T-helper 2 cell treated with Interferon-gamma antibody and Interleukin-4, amounts not matched to agents 5 μg/mL and 100 μg/mL, for 36 hours (primary cell): ENCODE data around the gene DDI2.

Experiments
- DNase-seq: peaks from one replicate; pipeline ENCODE4 v3.0.0; 2021; ENCODE audit warnings: low spot score
- H3K27ac Mint-ChIP-seq: one replicate; pipeline ENCODE4 v1.8.0; 2021; ENCODE audit warnings: mild to moderate bottlenecking, mixed read lengths
- H3K27me3 Mint-ChIP-seq: one replicate; pipeline ENCODE4 v1.8.0; 2021; ENCODE audit warnings: low read depth, mixed read lengths
- H3K36me3 Mint-ChIP-seq: one replicate; pipeline ENCODE4 v1.8.0; 2021; ENCODE audit warnings: low read depth, mixed read lengths
- H3K4me1 Mint-ChIP-seq: one replicate; pipeline ENCODE4 v1.8.0; 2021; ENCODE audit warnings: low read depth, mixed read lengths
- H3K4me3 Mint-ChIP-seq: one replicate; pipeline ENCODE4 v1.8.0; 2022; ENCODE audit warnings: mild to moderate bottlenecking, moderate library complexity, mixed read lengths
- H3K9me3 Mint-ChIP-seq: one replicate; pipeline ENCODE4 v1.8.0; 2021; ENCODE audit warnings: mixed read lengths

The DDI2 gene

DNA sequence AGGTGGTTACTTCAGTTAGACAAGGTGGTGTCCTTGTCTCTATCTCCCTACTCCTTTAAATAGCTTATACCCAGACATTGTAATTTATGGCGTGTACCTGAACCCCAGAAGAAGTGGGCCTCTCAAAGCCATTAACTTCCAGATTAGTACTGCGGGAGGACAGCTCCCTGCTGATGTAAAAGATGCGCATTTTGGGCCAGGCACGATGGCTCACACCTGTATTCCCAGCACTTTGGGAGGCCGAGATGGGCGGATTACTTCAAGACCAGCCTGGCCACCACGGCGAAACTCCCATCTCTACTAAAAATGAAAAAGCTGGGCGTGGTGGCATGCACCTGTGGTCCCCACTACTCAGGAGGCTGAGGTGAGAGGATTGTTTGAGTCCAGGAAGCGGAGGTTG is 51.8 kb downstream of the DDI2 start:
- no peaks in the 10 kb centered on the region for H3K27me3 Mint-ChIP-seq
- DNase-seq, result no peak
- no peaks in the 10 kb centered on the region for H3K36me3 Mint-ChIP-seq
- no peaks in the 10 kb centered on the region for H3K9me3 Mint-ChIP-seq
- no peak overlapping the region for H3K4me3 Mint-ChIP-seq
- H3K4me1 Mint-ChIP-seq, result no peaks in the 10 kb centered on the region
- no peak overlapping the region for H3K27ac Mint-ChIP-seq

DNA sequence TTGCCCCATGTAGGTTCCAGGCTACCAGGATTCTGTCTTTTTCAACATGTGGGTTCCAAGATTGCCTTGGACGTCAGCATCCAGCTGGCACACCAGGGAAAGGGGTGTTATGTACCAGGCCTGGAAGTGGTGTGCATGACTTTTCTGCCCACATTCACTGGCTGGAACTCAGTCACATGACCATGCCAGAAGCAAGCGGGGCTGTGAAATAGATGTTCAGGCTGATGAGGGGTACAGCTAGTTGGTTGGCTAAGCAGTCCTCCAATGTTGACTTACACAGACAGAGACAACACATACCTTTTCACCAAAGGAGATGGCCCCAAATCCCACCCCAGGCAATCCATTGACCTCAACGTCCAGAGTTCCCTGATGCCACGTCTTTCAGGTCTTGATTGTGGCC is 52.6 kb downstream of the DDI2 start:
- Mint-ChIP-seq H3K4me3 (no peak overlapping the region), H3K27ac (no peak overlapping the region), H3K4me1 (no peaks in the 10 kb centered on the region), H3K36me3 (no peaks in the 10 kb centered on the region), H3K27me3 (no peaks in the 10 kb centered on the region), H3K9me3 (no peaks in the 10 kb centered on the region)
- DNase-seq, result no peak

DNA sequence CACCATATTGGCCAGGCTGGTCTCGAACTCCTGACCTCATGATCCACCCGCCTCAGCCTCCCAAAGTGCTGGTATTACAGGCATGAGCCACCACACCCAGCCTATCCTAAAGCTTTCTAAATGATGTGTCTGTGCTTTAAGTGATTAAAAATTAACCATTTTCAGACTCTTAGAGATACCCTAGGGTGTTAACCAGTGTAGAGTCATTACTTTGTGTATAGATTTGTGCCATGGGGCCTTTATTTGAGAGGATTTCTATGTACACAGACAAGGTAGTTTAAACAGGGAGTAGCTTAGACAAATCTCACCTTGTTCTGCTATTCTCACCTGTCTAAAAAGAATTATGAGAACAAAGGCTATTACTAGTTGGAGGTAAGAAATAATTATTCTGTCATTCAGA is 54.2 kb downstream of the DDI2 start:
- H3K4me1 Mint-ChIP-seq, result no peaks in the 10 kb centered on the region
- DNase-seq, result no peak
- no peak overlapping the region for H3K4me3 Mint-ChIP-seq
- no peaks in the 10 kb centered on the region for H3K9me3 Mint-ChIP-seq
- H3K27ac Mint-ChIP-seq, result no peak overlapping the region
- no peaks in the 10 kb centered on the region for H3K36me3 Mint-ChIP-seq
- H3K27me3 Mint-ChIP-seq, result no peaks in the 10 kb centered on the region

DNA sequence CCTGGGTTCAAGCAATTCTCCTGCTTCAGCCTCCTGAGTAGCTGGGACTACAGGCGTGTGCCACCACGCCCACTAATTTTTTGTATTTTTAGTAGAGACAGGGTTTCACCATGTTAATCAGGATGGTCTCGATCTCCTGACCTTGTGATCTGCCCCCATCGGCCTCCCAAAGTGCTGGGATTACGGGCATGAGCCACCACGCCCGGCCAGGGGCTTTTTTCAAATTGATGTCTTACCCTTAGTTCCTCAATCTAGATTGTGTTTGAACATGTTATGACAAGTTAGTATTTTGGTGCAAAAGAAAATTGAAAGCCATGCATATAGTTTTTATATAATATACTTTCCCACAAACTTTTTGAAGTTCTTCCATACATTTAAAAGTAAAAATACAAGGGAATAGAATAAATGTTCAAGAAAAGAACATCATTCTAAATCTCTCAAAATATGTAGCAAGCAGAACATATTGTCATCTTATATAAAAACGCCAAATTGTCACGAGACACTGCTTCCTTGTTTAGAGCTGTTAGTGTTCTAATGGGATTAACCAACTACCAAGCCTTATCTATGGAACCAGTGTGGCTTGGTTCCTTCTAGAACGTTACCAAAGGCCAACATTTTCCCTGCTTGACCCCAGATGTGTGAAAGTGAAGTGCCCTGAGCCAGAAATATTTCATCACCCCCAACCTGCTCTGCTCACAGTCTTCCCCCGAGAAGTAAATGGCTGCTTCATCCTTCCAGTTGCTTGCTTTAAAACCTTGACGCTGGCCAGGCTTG is 57.3 kb downstream of the DDI2 start:
- DNase-seq, result no peak
- H3K27me3 Mint-ChIP-seq, result no peaks in the 10 kb centered on the region
- H3K9me3 Mint-ChIP-seq, result no peaks in the 10 kb centered on the region
- H3K4me1 Mint-ChIP-seq, result peaks cover 4% of the 10 kb centered on the region
- H3K27ac Mint-ChIP-seq, result no peak overlapping the region
- no peak overlapping the region for H3K4me3 Mint-ChIP-seq
- H3K36me3 Mint-ChIP-seq, result no peaks in the 10 kb centered on the region

DNA sequence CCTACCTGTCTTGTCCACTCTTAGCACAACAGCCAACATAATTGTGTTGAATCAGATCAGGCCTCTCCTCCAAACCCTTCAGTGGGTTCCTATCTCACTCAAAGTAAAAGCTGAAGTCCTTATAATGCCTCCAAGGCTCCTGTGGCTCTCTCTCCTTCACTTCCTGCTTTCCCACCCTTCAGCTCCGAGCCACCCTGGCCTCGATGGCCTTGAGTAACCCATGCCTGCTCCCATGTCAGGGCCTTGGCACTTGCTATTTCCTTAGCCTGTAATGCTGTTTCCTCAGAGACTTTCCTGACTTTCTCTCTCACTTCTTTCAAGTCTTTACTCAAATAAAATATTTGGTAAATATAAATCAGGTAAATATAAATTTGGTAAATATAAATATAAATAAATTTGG is 58.8 kb downstream of the DDI2 start:
- Mint-ChIP-seq H3K9me3 (no peaks in the 10 kb centered on the region), H3K4me1 (peaks cover 6% of the 10 kb centered on the region), H3K36me3 (no peaks in the 10 kb centered on the region), H3K27me3 (no peaks in the 10 kb centered on the region), H3K27ac (no peak overlapping the region), H3K4me3 (no peak overlapping the region)
- DNase-seq, result no peak

DNA sequence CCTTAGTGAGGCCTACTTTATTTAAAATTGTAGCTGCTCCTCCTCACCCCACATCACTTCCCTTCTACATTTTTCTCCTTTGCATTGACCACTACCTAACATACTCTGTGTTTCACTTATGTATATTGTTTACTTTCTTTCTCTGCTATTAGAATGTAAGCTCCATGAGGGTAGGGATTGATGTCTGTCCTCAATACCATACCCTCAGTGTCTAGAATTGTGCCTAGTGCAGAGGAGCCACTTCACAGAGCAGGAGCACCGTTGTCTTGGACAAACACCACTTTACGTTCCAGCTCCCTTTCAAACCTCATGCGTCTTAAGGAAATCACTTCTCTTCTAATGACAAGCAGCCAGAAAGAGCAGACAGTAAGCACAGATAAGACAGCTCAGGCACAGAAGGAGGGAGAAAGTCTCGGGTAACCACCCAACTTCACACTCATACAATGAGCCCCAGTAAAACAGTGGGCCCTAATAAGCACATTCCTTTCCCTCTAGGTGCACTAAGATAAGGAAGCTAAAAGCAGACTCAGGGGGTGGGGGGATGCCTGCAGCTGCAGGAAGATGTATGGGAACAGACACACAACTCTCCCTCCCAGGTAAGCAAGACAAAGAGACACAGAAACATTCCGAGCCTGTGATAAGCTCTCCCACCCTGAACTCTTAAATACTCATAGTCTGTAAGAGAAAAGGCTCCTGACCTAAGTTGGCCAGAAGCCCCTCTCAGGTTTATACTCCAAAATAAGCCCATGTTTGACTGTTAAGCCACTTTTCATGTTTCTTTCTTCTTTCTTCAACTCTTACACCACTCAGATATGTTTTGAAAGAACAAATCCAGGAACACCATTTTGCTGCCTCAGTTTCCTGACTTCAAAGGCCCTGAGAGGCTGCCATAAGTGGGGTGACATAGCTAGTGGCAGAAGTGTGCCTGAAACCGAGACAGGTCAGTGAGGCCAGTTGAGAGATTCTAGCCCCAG is 59.7 kb downstream of the DDI2 start:
- Mint-ChIP-seq H3K4me3 (no peak overlapping the region), H3K9me3 (no peaks in the 10 kb centered on the region), H3K36me3 (no peaks in the 10 kb centered on the region), H3K27ac (no peak overlapping the region), H3K4me1 (peaks cover 9% of the 10 kb centered on the region), H3K27me3 (no peaks in the 10 kb centered on the region)
- no peak for DNase-seq

DNA sequence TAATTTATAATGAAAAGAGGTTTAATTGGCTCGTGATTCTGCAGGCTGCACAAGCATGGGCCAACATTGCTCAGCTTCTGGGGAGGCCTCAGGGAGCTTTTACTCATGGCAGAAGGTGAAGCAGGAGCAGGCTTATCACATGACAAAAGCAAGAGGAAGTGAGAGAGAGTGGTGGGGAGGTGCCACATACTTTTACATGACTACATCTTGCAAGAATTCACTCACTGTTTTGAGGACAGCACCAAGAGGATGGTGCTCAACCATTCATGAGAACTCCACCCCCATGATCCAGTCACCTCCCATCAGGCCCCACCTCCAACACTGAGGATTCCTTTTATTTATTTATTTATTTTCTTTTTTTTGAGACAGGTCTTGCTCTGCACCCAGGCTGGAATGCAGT is 61.3 kb downstream of the DDI2 start:
- Mint-ChIP-seq H3K4me3 (no peak overlapping the region), H3K36me3 (no peaks in the 10 kb centered on the region), H3K27me3 (no peaks in the 10 kb centered on the region), H3K27ac (no peak overlapping the region), H3K9me3 (no peaks in the 10 kb centered on the region), H3K4me1 (peaks cover 9% of the 10 kb centered on the region)
- no peak for DNase-seq

DNA sequence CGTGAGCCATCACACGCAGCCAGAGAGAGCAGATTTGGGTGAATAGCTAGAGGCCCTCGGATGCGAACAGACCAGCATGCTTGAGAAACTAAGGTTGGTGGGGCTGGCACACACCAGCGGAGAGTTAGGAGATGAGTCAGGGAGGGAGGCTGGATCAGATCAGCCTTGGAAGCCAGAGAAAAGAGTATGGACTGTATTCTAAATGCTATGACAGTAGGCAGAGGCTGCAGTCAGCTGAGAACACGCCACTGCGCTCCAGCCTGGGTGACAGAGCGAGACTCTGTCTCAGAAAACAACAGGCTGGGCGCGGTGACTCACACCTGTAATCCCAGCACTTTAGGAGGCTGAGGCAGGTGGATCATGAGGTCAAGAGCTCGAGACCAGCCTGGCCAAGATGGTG is 62.9 kb downstream of the DDI2 start:
- H3K4me3 Mint-ChIP-seq, result no peak overlapping the region
- no peak for DNase-seq
- no peak overlapping the region for H3K27ac Mint-ChIP-seq
- H3K27me3 Mint-ChIP-seq, result no peaks in the 10 kb centered on the region
- H3K36me3 Mint-ChIP-seq, result no peaks in the 10 kb centered on the region
- no peaks in the 10 kb centered on the region for H3K9me3 Mint-ChIP-seq
- H3K4me1 Mint-ChIP-seq, result peaks cover 11% of the 10 kb centered on the region

DNA sequence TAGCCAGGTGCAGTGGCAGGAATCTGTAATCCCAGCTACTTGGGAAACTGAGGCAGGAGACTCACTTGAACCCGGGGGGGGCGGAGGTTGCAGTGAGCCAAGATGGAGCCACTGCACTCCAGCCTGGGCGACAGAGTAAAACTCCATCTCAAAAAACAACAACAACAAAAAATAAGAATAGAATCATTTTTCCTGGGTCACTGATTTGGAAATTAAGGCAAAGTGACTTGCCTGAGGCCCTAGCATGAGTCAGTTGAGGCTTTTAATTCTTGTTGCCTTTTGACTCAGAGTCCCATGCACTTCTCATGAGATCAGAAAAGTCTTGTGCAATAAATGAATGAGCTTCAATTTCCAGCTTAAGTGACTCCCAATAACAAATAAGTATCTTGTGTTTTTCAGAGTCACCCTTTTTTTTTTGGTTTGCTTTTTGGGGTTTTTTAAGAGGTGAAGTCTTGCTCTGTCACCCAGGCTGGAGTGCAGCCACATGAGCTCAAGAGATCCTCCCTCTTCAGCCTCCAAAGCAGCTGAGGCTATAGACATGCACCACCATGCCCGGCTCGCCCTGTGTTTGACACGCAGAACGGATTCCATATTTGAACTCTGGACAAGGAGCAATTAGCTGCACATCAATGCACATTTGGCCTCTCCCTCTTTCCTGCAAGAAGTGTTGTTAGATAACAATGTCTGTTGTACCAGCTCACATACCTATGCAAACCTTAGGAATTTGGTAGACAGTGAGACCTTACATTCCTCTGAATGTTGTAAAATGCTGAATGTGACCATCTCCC is 63.5 kb downstream of the DDI2 start:
- peaks cover 16% of the 10 kb centered on the region for H3K4me1 Mint-ChIP-seq
- no peaks in the 10 kb centered on the region for H3K27me3 Mint-ChIP-seq
- DNase-seq, result no peak
- H3K9me3 Mint-ChIP-seq, result no peaks in the 10 kb centered on the region
- peaks cover 2% of the 10 kb centered on the region for H3K36me3 Mint-ChIP-seq
- H3K27ac Mint-ChIP-seq, result no peak overlapping the region
- no peak overlapping the region for H3K4me3 Mint-ChIP-seq

DNA sequence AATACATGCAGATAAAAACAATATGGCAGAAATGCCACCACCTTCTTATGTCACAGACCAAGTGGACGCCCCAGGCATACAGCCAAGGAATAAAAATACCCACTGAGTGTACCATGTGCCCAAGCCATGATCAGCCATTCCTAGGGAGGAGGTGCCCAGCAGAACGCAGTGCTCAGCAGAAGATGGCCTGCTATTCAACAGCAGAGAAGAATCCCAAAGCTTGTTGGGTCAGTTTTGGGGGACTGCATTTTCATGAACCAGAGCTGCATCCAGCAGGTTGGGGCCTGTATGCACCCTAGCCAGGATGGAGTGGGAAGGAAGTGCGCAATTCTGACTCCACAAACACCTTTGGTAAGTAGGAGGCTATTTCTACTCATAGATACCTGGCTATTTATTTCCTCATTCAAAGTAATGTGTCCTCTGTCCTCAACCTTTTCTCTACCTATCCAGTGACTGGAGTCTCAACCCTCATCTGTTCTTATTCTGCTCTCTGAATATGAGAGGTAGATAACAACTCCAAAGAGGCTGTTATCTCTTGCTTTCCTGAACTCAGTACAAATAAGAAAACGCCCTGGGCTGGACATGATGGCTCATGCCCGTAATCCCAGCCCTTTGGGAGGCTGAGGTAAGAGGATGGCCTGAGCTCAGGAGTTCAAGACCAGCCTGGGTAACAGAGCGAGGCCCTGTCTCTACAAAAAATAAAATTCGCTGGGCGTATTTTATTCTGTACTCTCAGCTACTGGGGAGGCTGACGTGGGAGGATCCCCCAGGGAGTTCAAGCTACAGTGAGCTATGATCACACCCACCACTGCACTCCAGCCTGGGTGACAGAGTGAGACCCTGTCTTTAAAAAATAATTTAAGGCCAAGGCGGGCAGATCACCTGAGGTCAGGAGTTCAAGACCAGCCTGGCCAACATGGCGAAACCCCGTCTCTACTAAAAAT is 64.4 kb downstream of the DDI2 start:
- no peaks in the 10 kb centered on the region for H3K9me3 Mint-ChIP-seq
- H3K4me1 Mint-ChIP-seq, result peaks cover 20% of the 10 kb centered on the region
- no peak overlapping the region for H3K4me3 Mint-ChIP-seq

DNA sequence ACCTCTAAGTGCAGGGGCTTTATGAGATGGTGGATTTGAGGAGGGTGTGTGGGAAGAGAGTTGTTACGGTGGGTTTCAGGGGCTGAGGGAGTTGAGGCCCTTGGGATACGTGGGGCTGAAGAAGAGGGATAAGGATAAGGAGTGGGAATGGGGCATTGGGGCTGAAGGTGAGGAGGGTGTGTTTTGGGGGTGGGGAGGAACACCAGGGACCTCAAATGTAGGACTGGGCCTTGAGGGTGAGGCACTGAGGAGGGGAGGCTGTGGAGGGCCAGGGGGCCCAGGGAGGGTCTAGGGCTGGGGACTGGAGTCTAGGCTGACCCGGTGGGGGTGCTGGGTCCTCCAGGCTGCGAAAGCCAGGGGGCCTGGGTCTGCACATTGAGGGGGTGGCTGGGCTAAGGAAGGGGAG is 65.7 kb downstream of the DDI2 start:
- peaks cover 29% of the 10 kb centered on the region for H3K4me1 Mint-ChIP-seq
- H3K27me3 Mint-ChIP-seq, result no peaks in the 10 kb centered on the region
- no peak for DNase-seq
- H3K27ac Mint-ChIP-seq, result peak overlapping the region; percentile 89
- H3K4me3 Mint-ChIP-seq, result peak overlapping the region; percentile 68
- H3K9me3 Mint-ChIP-seq, result no peaks in the 10 kb centered on the region
- peaks cover 10% of the 10 kb centered on the region for H3K36me3 Mint-ChIP-seq

More for the DNA sequence above, 64.4 kb downstream of the DDI2 start:
- Mint-ChIP-seq H3K27ac (peak overlapping the region; percentile 45), H3K36me3 (peaks cover 4% of the 10 kb centered on the region), H3K27me3 (no peaks in the 10 kb centered on the region)
- no peak for DNase-seq

DNA sequence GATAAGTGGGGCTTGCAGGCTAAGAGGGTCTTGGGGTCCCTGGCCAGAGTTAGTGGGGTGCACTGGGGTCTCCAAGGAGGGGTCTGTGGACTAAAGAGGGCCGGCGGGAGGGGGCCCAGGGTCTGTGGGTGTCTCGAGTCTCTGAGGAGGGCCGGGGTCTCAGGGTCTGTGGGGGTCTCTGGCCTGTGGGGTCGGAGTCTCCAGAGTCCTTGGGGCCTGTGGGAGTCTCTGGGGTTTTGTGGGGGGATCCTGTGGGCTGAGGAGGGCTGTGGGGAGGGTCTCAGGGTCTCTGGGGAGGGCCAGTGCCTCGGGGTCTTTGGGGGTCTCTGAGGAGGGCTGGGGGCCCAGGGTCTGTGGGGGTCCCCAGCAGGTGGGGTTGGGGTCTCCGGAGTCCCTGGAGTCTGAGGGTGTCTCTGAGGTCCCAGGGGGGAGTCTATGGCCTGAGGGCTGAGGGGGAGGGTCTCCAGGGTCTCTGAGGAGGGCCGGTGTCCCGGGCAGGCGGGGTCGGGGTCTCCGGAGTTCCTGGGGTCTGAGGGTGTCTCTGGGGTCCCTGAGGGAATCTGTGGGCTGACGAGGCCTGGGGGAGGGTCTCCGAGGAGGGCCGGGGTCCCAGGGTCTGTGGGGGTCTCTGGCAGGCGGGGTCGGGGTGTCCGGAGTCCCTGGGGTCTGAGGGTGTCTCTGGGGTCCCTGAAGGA is 66.2 kb downstream of the DDI2 start:
- Mint-ChIP-seq H3K36me3 (peaks cover 12% of the 10 kb centered on the region), H3K4me3 (peak overlapping the region; percentile 72), H3K27me3 (no peaks in the 10 kb centered on the region), H3K9me3 (no peaks in the 10 kb centered on the region), H3K4me1 (peaks cover 29% of the 10 kb centered on the region), H3K27ac (peak overlapping the region; percentile 89)
- DNase-seq, result no peak
